Measurements from ENCODE around the gene POLR3GL.
A peak's percentile ranks its signal among the peaks of the same experiment; 100 is the strongest.

Gene POLR3GL

GRCh38 chr1:145992502-145992936 is 28.0 kb downstream of the POLR3GL start:
- H3K4me1 ChIP-seq (ENCODE audit: control insufficient read depth in 1 of 2, insufficient read depth in 2 of 2, low read length in 2 of 2), result peaks cover 9 to 21% of the 10 kb centered on the region in 2 experiments
- no peak overlapping the region for H3K27ac ChIP-seq (ENCODE audit: low read depth, low read length)
- H3K4ac ChIP-seq (ENCODE audit: low read depth, low read length), result no peak overlapping the region
- H4K91ac ChIP-seq (ENCODE audit: low read depth, low read length), result no peak overlapping the region
- H3K9ac ChIP-seq (ENCODE audit: low read length), result no peak overlapping the region
- H3K4me3 ChIP-seq (ENCODE audit: low read depth, low read length), result no peak overlapping the region
- no peaks in the 10 kb centered on the region for H3K27me3 ChIP-seq (ENCODE audit: insufficient read depth, low read length)
- DNase-seq, result no peak
- no peak overlapping the region for H3K23ac ChIP-seq (ENCODE audit: low read length)
- no peaks in the 10 kb centered on the region for H3K9me3 ChIP-seq (ENCODE audit: insufficient read depth, low read depth, low read length)
- H2BK12ac ChIP-seq (ENCODE audit: low read length), result no peak overlapping the region
- peaks cover 6% of the 10 kb centered on the region for H3K79me1 ChIP-seq (ENCODE audit: low read length)
- H3K14ac ChIP-seq (ENCODE audit: low read length), result no peak overlapping the region
- WGBS (ENCODE audit: extremely low coverage, insufficient coverage, insufficient read length), result no CpG with 5 or more reads among the region's 1 CpG
- no peak overlapping the region for H4K12ac ChIP-seq (ENCODE audit: low read depth, low read length)
- H3K36me3 ChIP-seq (ENCODE audit: control insufficient read depth in 1 of 2, insufficient read depth in 2 of 2, low read length in 2 of 2), result peaks cover 6 to 8% of the 10 kb centered on the region in 2 experiments
- H3K4me2 ChIP-seq (ENCODE audit: low read length), result no peak overlapping the region
- no peak overlapping the region for H2AK5ac ChIP-seq (ENCODE audit: low read length)
- no peak overlapping the region for H2BK5ac ChIP-seq (ENCODE audit: low read depth, low read length, poor library complexity)
- no peaks in the 10 kb centered on the region for H3K79me2 ChIP-seq (ENCODE audit: control insufficient read depth, insufficient read depth, low read length, poor library complexity)
- no peak overlapping the region for H2AFZ ChIP-seq (ENCODE audit: insufficient read depth, low read length, poor library complexity)
- H4K8ac ChIP-seq (ENCODE audit: low read depth, low read length), result no peak overlapping the region
- H3K18ac ChIP-seq (ENCODE audit: low read length), result no peak overlapping the region
- peak overlapping the region; percentile 36 for H2BK120ac ChIP-seq (ENCODE audit: insufficient read depth, low read length, poor library complexity)

GRCh38 chr1:145992958-145993617 is 28.6 kb downstream of the POLR3GL start:
- Histone ChIP-seq H2BK5ac (ENCODE audit: low read depth, low read length, poor library complexity) (no peak overlapping the region), H3K18ac (ENCODE audit: low read length) (no peak overlapping the region), H4K8ac (ENCODE audit: low read depth, low read length) (no peak overlapping the region), H3K27me3 (ENCODE audit: insufficient read depth, low read length) (no peaks in the 10 kb centered on the region), H3K79me2 (ENCODE audit: control insufficient read depth, insufficient read depth, low read length, poor library complexity) (no peaks in the 10 kb centered on the region), H3K14ac (ENCODE audit: low read length) (no peak overlapping the region), H3K4me1 (ENCODE audit: control insufficient read depth in 1 of 2, insufficient read depth in 2 of 2, low read length in 2 of 2) (peaks cover 9 to 21% of the 10 kb centered on the region in 2 experiments), H3K36me3 (ENCODE audit: control insufficient read depth in 1 of 2, insufficient read depth in 2 of 2, low read length in 2 of 2) (peaks cover 6 to 8% of the 10 kb centered on the region in 2 experiments), H3K27ac (ENCODE audit: low read depth, low read length) (no peak overlapping the region), H4K91ac (ENCODE audit: low read depth, low read length) (no peak overlapping the region), H3K9ac (ENCODE audit: low read length) (no peak overlapping the region), H2BK12ac (ENCODE audit: low read length) (no peak overlapping the region), H3K79me1 (ENCODE audit: low read length) (peaks cover 6% of the 10 kb centered on the region), H2AFZ (ENCODE audit: insufficient read depth, low read length, poor library complexity) (no peak overlapping the region), H3K23ac (ENCODE audit: low read length) (no peak overlapping the region), H4K12ac (ENCODE audit: low read depth, low read length) (no peak overlapping the region), H2AK5ac (ENCODE audit: low read length) (no peak overlapping the region), H3K4me2 (ENCODE audit: low read length) (no peak overlapping the region), H3K4me3 (ENCODE audit: low read depth, low read length) (no peak overlapping the region), H3K4ac (ENCODE audit: low read depth, low read length) (no peak overlapping the region), H2BK120ac (ENCODE audit: insufficient read depth, low read length, poor library complexity) (no peak overlapping the region), H3K9me3 (ENCODE audit: insufficient read depth, low read depth, low read length) (no peaks in the 10 kb centered on the region)
- no peak for DNase-seq
- no CpG with 5 or more reads among the region's 5 CpGs for WGBS (ENCODE audit: extremely low coverage, insufficient coverage, insufficient read length)

- Histone ChIP-seq H4K91ac (ENCODE audit: low read depth, low read length) (no peak overlapping the region), H4K8ac (ENCODE audit: low read depth, low read length) (no peak overlapping the region), H3K27me3 (ENCODE audit: insufficient read depth, low read length) (no peaks in the 10 kb centered on the region), H2AFZ (ENCODE audit: insufficient read depth, low read length, poor library complexity) (no peak overlapping the region), H3K9me3 (ENCODE audit: insufficient read depth, low read depth, low read length) (no peaks in the 10 kb centered on the region), H3K4ac (ENCODE audit: low read depth, low read length) (no peak overlapping the region), H3K14ac (ENCODE audit: low read length) (no peak overlapping the region), H3K4me2 (ENCODE audit: low read length) (no peak overlapping the region), H4K12ac (ENCODE audit: low read depth, low read length) (no peak overlapping the region), H3K23ac (ENCODE audit: low read length) (no peak overlapping the region), H3K4me1 (ENCODE audit: control insufficient read depth in 1 of 2, insufficient read depth in 2 of 2, low read length in 2 of 2) (peaks cover 9 to 21% of the 10 kb centered on the region in 2 experiments), H2AK5ac (ENCODE audit: low read length) (no peak overlapping the region), H3K36me3 (ENCODE audit: control insufficient read depth in 1 of 2, insufficient read depth in 2 of 2, low read length in 2 of 2) (peaks cover 6 to 8% of the 10 kb centered on the region in 2 experiments), H3K9ac (ENCODE audit: low read length) (no peak overlapping the region), H3K4me3 (ENCODE audit: low read depth, low read length) (no peak overlapping the region), H3K79me2 (ENCODE audit: control insufficient read depth, insufficient read depth, low read length, poor library complexity) (no peaks in the 10 kb centered on the region), H2BK120ac (ENCODE audit: insufficient read depth, low read length, poor library complexity) (no peak overlapping the region), H3K18ac (ENCODE audit: low read length) (no peak overlapping the region), H3K27ac (ENCODE audit: low read depth, low read length) (no peak overlapping the region), H3K79me1 (ENCODE audit: low read length) (peaks cover 6% of the 10 kb centered on the region), H2BK5ac (ENCODE audit: low read depth, low read length, poor library complexity) (no peak overlapping the region), H2BK12ac (ENCODE audit: low read length) (no peak overlapping the region)
- WGBS (ENCODE audit: extremely low coverage, insufficient coverage, insufficient read length), result no CpG with 5 or more reads among the region's 6 CpGs
- DNase-seq, result no peak
Measured at GRCh38 chr1:145993618-145994390, 29.3 kb downstream of the POLR3GL start.

GRCh38 chr1:145994391-145995120 is 30.1 kb downstream of the POLR3GL start:
- Histone ChIP-seq H3K36me3 (ENCODE audit: control insufficient read depth in 1 of 2, insufficient read depth in 2 of 2, low read length in 2 of 2) (peaks cover 6 to 8% of the 10 kb centered on the region in 2 experiments), H3K79me2 (ENCODE audit: control insufficient read depth, insufficient read depth, low read length, poor library complexity) (no peaks in the 10 kb centered on the region), H3K18ac (ENCODE audit: low read length) (no peak overlapping the region), H2AFZ (ENCODE audit: insufficient read depth, low read length, poor library complexity) (no peak overlapping the region), H3K27ac (ENCODE audit: low read depth, low read length) (no peak overlapping the region), H3K9me3 (ENCODE audit: insufficient read depth, low read depth, low read length) (no peaks in the 10 kb centered on the region), H2AK5ac (ENCODE audit: low read length) (no peak overlapping the region), H2BK12ac (ENCODE audit: low read length) (no peak overlapping the region), H3K4me2 (ENCODE audit: low read length) (no peak overlapping the region), H3K23ac (ENCODE audit: low read length) (no peak overlapping the region), H4K12ac (ENCODE audit: low read depth, low read length) (no peak overlapping the region), H3K79me1 (ENCODE audit: low read length) (peaks cover 6% of the 10 kb centered on the region), H3K4ac (ENCODE audit: low read depth, low read length) (no peak overlapping the region), H2BK120ac (ENCODE audit: insufficient read depth, low read length, poor library complexity) (no peak overlapping the region), H3K27me3 (ENCODE audit: insufficient read depth, low read length) (no peaks in the 10 kb centered on the region), H3K14ac (ENCODE audit: low read length) (no peak overlapping the region), H3K9ac (ENCODE audit: low read length) (no peak overlapping the region), H4K8ac (ENCODE audit: low read depth, low read length) (no peak overlapping the region), H3K4me3 (ENCODE audit: low read depth, low read length) (no peak overlapping the region), H3K4me1 (ENCODE audit: control insufficient read depth in 1 of 2, insufficient read depth in 2 of 2, low read length in 2 of 2) (peaks cover 9 to 24% of the 10 kb centered on the region in 2 experiments), H4K91ac (ENCODE audit: low read depth, low read length) (no peak overlapping the region), H2BK5ac (ENCODE audit: low read depth, low read length, poor library complexity) (no peak overlapping the region)
- WGBS (ENCODE audit: extremely low coverage, insufficient coverage, insufficient read length), result no CpG with 5 or more reads among the region's 10 CpGs
- DNase-seq, result no peak
